LoVo (cell line): ENCODE data around the gene PZP.
"Not testable (repeated sequence)": the region's sequence is repeated elsewhere in the genome, so short reads cannot be mapped to it uniquely, and the experiment has no call there.

Experiments used
- DNase-seq: peaks from one replicate; pipeline ENCODE4 v3.0.0-alpha.2; 2016; ENCODE audit warnings: low spot score

PZP gene

DNA sequence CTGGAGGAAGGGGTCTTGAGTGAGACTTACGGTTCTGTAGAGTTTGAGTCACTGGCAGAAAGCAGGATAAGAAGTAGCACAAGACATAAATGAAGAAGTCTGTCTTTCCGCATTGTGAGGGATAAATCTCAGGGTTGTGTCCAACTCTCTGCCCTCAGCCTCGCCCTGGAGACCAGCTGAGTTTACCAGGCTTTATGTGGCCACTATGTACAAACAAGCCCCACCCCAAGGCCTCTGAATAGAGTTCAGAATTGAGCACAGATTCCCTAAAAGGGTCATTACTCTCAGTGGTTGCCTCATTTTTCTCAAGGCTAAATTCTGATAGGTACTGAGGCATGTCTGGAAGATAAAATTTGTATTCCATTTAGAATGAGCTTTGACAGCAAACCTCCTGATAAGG lies at the start of gene PZP:
Gene PZP (minus strand): TSS at position 167 of the 400 bp plus-strand sequence. CDS start 54 bp downstream, at position 113.
- DNase-seq = no peak

DNA sequence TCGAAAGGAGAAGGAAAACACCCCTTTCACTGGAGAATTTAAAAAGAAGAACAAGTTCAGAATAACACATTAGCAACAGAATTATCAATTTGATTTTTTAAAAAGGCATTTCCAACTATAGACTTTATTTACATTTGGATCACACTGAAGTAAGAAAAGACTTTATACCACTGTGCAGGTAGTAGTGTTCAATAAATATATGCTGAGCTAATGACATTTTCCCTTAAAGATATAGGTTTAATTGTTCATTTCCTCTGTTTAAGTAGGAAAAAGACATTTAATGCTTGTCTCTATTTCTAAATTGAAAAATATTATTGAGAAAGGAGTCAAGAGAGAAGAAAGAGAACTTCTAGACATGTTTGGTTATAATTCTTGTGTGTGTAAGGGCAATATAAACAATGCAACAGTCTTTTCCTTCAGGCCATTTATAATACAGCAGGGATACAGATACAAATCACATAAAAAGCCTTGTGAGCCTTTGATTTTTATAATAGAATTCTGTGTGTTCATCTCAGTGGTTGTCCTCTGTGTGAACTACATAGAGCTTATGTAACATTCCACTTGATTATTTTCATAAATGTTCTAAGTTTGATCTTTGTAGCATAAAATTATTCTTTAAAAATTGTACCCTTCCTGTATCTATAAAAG lies 48.7 kb upstream of the PZP start:
- no peak for DNase-seq

DNA sequence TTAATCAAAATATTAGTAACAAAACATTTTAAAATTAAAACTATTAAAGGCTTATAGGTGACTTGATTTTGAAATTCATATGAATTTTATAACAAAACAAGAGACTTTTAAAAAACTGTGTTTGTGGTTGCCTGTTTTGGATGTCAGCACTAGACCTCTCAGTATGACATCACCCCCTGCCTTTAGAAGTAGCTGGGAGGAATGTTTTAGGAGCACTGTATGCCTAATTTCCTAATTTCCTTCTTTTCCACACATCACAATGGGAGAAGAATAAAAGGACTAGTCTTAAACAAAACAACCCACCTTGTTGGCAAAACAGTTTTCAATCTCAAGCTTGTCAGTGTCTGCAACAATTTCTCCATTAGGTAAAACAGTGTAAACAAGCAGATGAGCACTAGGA lies 48.1 kb upstream of the PZP start:
- DNase-seq = no peak

DNA sequence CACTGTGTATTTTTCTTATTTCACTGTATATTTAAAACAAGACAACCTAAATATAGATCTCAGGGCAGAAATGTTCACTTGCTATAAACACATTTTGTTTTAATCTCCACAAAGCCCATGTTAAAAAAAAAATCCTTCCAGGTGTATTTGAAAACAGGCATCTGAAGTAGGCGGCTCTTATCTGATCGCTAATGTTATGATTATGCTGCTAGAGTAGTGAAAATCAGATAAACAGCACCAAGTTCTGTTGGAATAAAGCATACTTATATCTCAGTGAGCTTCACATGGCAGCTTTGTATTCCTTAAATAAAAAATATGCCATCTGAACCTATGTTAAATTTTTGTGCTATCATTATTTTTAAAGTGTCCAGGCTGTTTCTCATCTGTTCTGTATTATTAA lies 47.6 kb upstream of the PZP start:
- no peak for DNase-seq

DNA sequence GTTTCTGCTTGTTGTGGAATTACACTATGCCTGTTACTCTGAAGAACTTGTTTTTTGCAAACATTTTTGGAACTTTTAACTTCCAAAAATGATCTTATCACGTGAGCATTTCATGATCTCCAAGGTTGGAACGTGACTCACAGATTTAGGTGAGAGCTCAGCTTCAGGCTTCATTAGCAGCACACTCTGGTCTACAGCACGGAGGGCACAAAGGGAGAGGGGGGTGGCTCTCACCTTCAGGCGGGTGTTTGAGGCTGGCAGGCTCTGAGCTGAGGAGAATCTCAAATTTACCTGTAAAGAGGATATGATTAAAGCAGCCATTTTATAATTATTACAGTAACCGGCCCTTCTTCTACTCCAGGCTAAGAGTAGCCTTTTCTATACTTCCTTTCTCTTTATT lies 45.3 kb upstream of the PZP start:
- DNase-seq = no peak

DNA sequence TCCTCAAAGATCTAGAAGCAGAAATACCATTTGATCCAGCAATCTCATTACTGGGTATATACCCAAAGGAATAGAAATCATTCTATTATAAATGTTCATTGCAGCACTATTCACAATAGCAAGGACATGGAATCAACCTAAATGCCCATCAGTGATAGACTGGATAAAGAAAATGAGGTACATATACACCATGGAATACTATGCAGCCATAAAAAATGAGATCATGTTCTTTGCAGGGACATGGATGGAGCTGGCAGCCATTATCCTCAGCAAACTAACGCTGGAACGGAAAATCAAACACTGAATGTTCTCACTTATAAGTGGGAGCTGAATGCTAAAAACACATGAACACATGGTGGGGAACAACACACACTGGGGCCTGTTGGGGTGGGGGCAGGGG lies 44.6 kb upstream of the PZP start:
- not testable (repeated sequence) for DNase-seq

DNA sequence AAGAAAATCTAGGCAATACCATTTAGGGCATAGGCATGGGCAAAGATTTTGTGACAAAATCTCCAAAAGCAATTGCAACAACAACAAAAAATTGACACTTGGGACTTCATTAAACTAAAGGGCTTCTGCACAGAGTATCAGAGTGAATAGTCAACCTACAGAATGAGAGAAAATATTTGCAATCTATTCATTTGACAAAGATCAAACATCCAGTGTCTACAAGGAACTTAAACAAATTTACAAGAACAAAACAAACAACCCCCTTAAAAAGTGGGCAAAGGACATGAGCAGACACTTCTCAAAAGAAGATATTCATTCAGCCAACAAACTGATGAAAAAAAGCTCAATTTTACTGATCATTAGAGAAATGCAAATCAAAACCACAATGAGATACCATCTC lies 44.1 kb upstream of the PZP start:
- DNase-seq = no peak

DNA sequence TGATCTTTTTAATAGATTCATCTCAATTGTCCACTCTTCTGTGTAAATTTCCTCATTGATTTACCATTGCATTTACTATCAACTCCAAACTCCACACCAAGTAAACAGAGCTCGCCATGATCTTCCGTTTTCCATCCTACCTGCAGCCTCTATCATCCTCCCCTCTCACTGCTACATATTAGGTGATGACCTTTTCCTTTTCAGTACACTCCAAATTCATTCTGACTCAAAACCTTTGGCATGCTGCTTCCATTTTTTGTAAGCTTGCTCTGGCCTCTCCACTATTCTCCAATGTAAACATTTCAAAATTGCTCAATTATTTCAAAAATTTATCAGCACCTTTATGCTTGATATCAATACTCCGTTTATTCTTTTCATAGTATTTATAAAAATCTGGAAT lies 40.2 kb upstream of the PZP start:
- no peak for DNase-seq

DNA sequence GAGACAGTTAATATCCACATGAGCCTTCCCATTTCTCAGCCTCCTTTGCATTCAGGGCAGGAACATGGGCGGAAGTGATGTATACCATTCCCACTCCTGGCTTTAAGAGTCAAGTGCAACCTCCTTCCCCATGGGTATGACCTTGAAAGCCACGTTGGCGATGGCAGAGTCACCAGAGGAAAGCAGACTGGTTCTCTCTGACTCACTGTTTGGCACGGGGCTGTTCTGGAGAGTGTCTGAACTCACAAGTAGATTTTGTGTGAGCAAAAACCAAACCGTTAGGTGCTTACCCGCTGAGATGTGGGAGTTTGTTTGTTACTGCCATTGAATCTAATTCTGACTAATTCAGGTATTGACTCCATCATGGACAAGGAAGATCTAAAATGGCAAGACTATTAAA lies 36.7 kb upstream of the PZP start:
- DNase-seq = no peak

DNA sequence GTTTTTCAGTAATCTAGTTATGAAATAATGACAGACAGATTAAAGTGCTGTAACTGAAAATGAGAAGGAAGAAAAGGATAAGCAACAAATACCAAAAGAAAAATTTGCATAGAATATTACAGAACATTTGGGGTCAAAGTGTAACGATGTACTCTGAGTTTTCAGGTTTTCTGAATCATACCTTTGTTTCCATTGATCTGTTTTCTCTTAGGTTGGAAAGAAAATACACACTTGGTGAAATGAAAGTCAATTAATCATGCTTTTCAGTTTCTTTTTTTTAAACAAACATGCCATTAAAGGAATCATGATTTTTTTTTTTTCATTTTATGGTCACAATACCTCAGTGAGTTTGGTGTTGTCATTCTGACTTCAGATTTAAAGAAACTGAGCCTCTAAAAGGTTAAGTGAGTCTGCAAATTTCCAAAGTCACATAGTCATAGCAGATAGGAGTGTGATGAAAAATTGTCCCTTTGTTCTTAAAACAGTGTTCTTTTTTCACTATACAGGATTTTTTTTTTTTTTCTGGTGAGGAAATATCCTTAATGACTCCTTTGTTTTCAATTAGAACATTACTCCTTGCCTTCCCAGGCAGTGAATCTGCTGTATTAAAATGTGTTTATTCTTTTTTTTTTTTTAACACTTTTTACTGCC lies 35.9 kb upstream of the PZP start:
- no peak for DNase-seq

DNA sequence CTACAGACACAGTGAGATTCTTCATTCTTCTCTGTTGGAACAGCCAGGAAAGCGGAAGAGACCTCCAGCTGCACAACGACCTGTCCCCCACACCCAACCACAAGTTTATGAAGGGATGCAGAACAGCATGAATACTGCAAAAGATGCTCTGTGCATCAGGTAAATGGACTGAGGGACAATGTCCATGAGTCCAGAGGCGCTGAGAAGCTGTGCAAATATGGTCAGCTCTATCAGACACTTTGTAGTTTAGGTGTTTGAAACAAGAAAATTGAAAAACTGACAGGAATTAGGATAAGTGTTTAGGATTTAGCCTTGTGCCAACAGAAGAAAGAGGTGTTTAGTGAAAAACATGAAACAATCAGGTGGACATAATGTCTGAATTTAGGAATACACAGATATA lies 33.1 kb upstream of the PZP start:
- no peak for DNase-seq

DNA sequence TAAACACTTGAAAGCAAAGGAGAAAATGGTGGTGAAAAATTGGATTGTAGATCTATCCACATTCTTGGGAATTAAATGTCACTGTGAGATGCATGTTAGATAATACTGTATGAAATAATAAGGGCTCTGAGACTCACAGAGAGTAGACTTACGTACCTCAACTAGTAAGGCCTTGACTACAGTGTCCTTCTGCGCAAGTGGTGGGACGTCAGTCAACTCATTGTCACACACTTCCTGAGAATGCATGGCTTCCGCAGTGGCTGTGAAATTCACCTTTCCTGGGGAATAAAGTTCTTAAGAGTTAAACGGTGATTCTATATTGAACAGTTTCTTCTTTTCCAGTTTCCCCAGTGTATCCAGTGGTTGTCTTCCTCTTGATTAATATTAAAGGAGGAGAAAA lies 32.6 kb upstream of the PZP start:
- DNase-seq = no peak

DNA sequence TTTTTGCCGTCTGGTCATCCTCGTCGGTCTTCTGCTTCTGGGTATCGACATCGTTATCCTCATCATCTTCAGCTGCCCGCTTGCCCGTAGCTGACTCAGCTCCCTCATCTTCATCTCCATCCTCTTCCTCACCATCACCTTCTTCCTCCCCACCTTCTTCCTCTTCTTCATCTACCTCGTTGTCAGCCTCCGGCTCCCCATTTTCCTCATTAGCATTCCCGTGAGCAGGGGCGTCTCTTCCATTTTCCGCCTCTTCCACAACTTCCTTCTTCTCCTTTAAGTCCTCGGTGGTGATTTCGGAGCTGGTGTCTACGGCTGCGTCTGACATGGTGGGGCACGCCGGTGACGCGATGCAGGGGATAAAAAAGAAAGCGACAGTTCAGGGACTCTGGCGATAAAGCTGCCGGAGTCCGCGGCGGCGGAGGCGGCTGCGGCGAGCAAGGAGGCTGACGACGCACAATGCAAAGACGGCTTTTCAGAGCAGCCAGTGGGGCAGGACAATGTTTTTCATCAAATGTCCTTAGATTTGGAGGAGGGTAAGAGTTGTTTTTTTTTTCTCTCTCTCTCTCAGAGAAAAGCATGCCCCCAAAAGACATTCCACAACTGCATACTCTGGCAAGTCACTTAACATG lies 31.9 kb upstream of the PZP start:
- not testable (repeated sequence) for DNase-seq

DNA sequence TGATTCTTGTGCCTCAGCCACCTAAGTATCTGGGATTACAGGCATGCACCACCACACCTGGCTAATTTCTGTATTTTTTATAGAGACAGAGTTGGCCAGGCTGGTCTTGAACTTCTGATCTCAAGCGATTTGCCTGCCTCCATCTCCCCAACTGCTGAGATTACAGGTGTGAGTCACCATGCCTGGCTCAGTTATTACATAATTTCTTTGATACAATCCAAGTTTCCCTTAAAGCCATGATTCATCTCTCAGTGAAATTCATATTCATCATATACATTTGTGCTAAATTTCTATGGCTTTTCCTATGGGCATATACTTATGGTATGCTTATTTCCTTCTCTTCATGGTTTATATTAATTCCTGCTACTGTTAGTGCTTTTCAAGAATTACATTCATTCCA lies 29.1 kb upstream of the PZP start:
- DNase-seq = no peak

DNA sequence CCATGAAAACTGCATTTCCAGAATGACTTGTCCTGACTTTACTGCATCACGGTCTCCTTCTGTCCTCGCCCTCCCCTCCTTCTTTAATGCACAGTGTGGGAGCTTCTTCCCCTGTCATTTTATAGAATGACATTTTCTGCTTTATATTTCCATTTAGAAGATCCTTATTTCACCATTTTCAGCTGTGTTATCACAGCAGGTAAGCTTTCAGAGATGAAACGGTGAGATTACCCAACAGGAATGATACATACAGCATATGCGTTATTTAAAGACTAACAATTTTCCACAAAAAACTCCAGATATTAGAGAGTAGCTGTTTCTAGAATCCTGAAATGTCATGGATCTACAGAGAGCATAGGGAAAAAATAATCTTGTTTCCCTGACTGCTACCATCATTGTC lies 27.3 kb upstream of the PZP start:
- DNase-seq = no peak

DNA sequence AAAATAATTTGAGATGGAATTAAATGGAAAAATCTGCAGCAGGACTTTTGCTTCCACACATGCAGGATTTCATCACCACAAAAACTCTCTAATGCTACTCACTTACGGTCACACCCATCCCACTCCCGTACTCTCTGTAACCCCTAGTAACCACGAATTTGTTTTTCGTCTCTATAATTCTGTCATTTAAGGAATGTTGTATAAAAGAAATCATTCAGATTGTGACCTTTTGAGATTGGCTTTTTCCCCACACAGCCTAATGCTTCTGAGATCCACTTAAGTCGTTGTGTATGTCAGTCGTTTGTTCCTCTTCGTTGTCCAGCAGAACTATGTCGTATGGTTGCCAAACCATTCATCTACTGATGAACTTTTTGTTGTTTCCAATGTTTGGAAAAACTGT lies 19.8 kb upstream of the PZP start:
- no peak for DNase-seq

DNA sequence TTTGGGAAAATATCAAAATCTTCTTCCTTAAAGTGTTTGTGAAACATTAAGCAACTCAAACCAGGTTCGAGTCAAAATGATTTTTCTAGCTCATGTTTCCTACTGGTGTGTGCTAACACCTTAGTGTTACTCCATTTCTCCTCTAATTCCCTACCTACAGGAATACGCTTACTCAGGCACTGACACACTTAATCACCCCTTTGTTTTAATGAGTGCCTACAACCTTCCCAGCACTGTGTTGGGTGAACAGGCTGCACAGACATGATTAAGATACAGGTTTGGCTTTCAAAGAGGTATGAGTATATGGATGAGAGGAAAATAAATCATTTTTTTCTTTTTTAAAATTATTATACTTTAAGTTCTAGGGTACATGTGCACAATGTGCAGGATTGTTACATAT lies 15.6 kb upstream of the PZP start:
- DNase-seq = no peak

DNA sequence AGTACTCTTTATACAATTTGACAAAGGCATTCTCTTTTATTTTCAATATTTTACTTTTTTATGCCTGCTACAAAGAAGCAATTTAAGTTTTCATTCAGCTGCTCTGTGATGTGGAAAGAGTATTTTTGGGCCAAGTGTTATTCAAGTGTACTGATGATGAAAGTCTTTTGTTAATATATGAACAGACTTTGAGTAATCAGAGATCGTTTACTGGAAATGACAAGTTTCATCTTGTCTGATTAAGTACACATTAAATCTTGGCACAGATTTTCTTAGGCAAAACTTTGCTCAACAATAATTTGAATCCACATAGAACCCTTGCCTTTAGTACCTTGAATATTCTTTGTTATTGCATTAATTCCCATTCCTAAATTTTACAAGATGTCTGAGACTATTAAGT lies 13.3 kb upstream of the PZP start:
- no peak for DNase-seq

DNA sequence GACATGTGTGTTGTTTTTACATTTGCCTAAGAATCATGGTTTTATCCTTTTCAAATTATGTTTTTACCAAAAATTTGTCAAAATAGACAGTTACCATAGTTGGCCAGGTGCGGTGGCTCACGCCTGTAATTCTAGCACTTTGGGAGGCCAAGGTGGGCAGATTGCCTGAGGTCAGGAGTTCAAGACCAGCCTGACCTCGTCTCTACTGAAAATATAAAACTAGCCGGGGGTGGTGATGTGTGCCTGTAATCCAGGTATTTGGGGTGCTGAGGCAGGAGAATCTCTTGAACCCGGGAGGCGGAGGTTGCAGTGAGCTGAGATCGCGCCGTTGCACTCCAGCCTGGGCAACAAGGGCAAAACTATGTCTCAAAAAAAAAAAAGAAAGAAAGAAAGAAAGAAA lies 12.8 kb upstream of the PZP start:
- not testable (repeated sequence) for DNase-seq

DNA sequence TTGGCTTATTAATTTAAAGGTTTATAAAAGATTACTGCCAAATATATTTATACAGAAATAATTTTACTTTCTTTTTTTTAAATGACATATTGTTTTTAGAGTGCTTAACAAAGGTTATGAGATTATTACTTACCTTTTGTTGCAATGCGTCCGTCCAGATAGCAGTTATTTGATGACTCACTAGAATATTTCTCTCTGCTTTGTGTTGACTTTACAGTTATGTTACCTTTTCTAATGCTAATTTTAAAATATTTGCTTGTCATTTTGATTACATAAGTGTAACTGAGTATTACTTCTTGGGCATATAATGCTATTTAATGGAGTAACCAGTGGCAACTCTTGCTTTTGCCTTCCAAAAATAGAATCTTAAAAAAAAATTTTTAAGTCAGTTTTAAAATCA lies 6.3 kb upstream of the PZP start:
- no peak for DNase-seq

DNA sequence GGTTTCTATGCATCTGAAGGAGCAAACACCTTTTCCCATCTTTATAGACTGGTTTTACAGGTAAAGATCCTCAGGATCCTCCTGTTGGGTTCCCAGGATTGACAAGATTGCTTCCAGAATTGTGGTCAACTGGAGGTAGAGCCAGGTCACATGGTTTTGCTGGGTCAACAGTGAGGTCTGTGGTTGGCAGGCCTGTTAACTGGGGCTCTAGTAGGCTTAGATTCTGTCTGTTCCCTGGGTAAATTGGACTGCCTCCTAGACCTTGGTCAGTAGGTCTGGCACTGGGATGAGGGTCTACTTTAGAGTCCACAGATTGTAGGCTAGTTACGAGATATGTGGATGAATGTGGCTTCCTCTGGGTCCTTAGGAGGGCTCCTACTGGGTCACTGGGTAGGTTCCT lies 3.5 kb upstream of the PZP start:
- DNase-seq = no peak

DNA sequence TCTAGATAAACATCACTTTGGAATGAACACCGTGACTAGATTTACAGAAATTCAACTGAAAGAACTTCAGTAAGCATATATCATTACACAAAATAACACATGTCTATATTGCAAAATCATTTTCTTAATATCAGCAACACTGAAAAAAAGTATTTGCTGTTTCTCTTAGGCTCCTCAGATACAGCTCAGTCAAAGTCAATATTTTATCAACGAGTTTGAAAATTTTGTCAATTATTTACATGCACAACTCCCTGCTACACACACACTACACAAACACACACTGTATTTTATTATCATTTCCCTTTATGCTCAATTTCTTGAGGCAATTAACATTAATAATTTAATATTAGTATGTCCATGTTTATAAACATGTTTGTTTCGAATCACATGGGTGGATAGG lies 3.8 kb downstream of the PZP start:
- no peak for DNase-seq

DNA sequence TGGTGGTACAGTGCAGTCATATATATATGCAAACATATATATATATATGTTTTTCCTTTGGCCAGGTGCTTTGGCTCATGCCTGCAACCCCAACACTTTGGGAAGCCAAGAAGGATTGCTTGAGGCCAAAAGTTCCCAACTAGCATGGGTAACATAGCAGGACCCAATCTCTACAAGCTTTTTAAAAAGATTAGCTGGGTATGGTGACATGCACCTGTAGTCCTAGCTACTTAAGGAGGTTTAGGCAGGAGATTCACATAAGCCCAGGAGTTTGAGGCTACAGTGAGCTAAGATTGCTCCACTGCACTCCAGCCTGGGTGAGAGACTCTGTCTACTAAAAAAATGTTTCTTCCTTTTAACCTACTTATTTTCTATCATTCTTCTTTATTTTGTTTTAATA lies 10.2 kb downstream of the PZP start:
- DNase-seq = no peak

DNA sequence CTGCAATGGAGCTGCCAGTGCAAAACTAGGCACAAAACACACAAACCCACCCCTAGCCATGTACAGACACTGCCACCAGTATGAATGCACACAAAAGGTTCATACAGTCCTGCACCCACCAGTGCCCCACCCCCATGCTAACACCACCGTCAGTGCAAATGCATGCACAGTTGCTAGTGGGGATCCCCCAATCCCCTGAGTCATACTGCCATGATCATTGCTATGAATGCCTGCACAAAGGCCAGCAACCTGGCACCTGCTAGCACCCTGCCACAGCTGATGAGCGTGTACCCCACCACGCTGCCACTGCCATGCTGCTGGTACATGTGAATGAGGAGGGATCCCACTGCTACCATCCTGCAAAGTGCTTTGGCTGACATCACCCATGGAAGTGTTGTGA lies 23.9 kb downstream of the PZP start:
- DNase-seq = no peak
